Mesenchymal stem cell (in vitro differentiated cells and primary cell): ENCODE measurements around the gene RNF133.

Experiments
- DNase-seq: peaks from one replicate; pipeline ENCODE4 v3.0.0-alpha.2; 2013
- H2AFZ ChIP-seq: one replicate; pipeline ENCODE4 v1.6.1; 2013; ENCODE audit warnings: low read depth, mild to moderate bottlenecking, control low read depth, inconsistent platforms, low read length, moderate library complexity
- H2AK5ac ChIP-seq: 2 replicates; pipeline ENCODE4 v1.6.1; 2013; ENCODE audit warnings: low read length, moderate library complexity, mild to moderate bottlenecking, inconsistent platforms; ENCODE audit not compliant: severe bottlenecking
- H2BK120ac ChIP-seq: one replicate; pipeline ENCODE4 v1.6.1; 2013; ENCODE audit warnings: low read depth, mild to moderate bottlenecking, inconsistent platforms, low read length, moderate library complexity
- H2BK12ac ChIP-seq, 2 experiments: one replicate each; pipeline ENCODE4 v1.6.1; 2013; ENCODE audit warnings: inconsistent platforms in 2 of 2, low read length in 2 of 2, mild to moderate bottlenecking in 2 of 2, moderate library complexity in 2 of 2, control low read depth in 1 of 2
- H2BK15ac ChIP-seq: one replicate; pipeline ENCODE4 v1.6.1; 2013; ENCODE audit warnings: mild to moderate bottlenecking, low read depth, inconsistent platforms; ENCODE audit not compliant: poor library complexity, severe bottlenecking
- H2BK5ac ChIP-seq: 2 replicates; pipeline ENCODE4 v1.6.1; 2013; ENCODE audit warnings: low read depth, mild to moderate bottlenecking, low read length, control low read depth, inconsistent platforms; ENCODE audit not compliant: poor library complexity, severe bottlenecking
- H3K14ac ChIP-seq, 2 experiments: one replicate each; pipeline ENCODE4 v1.6.1; 2013; ENCODE audit warnings: inconsistent platforms in 2 of 2, low read length in 2 of 2, control low read depth in 1 of 2, mild to moderate bottlenecking in 1 of 2, moderate library complexity in 1 of 2
- H3K18ac ChIP-seq, 2 experiments: one replicate each; pipeline ENCODE4 v1.6.1; 2013; ENCODE audit warnings: inconsistent platforms in 2 of 2, low read length in 2 of 2, control low read depth in 1 of 2, low read depth in 1 of 2, mild to moderate bottlenecking in 1 of 2
- H3K23ac ChIP-seq, 2 experiments: one replicate each; pipeline ENCODE4 v1.6.1; 2013; ENCODE audit warnings: inconsistent platforms in 2 of 2, low read length in 2 of 2, mild to moderate bottlenecking in 2 of 2, moderate library complexity in 2 of 2, control low read depth in 1 of 2
- H3K27ac ChIP-seq: 2 replicates; pipeline ENCODE4 v1.5.1; 2013; ENCODE audit warnings: mild to moderate bottlenecking, moderate library complexity, low read length, control low read depth, inconsistent platforms; ENCODE audit not compliant: poor library complexity, severe bottlenecking
- H3K27me3 ChIP-seq, 2 experiments: 2 replicates each; pipeline versions ENCODE4 v1.6.1 to v1.7.0; 2013; ENCODE audit warnings: low read length in 2 of 2, mild to moderate bottlenecking in 2 of 2, moderate library complexity in 2 of 2, control low read depth in 1 of 2, inconsistent platforms in 1 of 2; ENCODE audit not compliant: control insufficient read depth in 1 of 2, insufficient read depth in 1 of 2
- H3K36me3 ChIP-seq, 2 experiments: 2 replicates each; pipeline versions ENCODE4 v1.6.1 to v1.7.0; 2013; ENCODE audit warnings: low read length in 2 of 2, control low read depth in 1 of 2, inconsistent platforms in 1 of 2, low read depth in 1 of 2, mild to moderate bottlenecking in 1 of 2; ENCODE audit not compliant: insufficient read depth in 2 of 2, control insufficient read depth in 1 of 2
- H3K4ac ChIP-seq, 2 experiments: one replicate each; pipeline ENCODE4 v1.6.1; 2013; ENCODE audit warnings: inconsistent platforms in 2 of 2, low read length in 2 of 2, mild to moderate bottlenecking in 2 of 2, moderate library complexity in 2 of 2, control low read depth in 1 of 2, low read depth in 1 of 2
- H3K4me1 ChIP-seq: 2 replicates; pipeline ENCODE4 v1.6.1; 2013; ENCODE audit warnings: low read depth, low read length, control low read depth; ENCODE audit not compliant: control insufficient read depth, insufficient read depth
- H3K4me2 ChIP-seq: 2 replicates; pipeline ENCODE4 v1.6.1; 2013; ENCODE audit warnings: low read length, mild to moderate bottlenecking, inconsistent platforms; ENCODE audit not compliant: poor library complexity, severe bottlenecking
- H3K4me3 ChIP-seq, 2 experiments: 2 replicates each; pipeline versions ENCODE4 v1.5.1 to v1.7.0; 2013; ENCODE audit warnings: low read length in 2 of 2, mild to moderate bottlenecking in 2 of 2, control low read depth in 1 of 2, low read depth in 1 of 2; ENCODE audit not compliant: insufficient read depth in 1 of 2
- H3K79me1 ChIP-seq: replicated peaks from 2 replicates; pipeline ENCODE4 v1.6.1; 2013; ENCODE audit warnings: mild to moderate bottlenecking, control low read depth, low read length, inconsistent platforms; ENCODE audit not compliant: poor library complexity, severe bottlenecking
- H3K9ac ChIP-seq: 2 replicates; pipeline ENCODE4 v1.7.0; 2013; ENCODE audit warnings: mild to moderate bottlenecking, low read length, moderate library complexity
- H3K9me3 ChIP-seq: 2 replicates; pipeline ENCODE4 v1.7.0; 2013; ENCODE audit warnings: mild to moderate bottlenecking, low read length; ENCODE audit not compliant: control insufficient read depth
- H4K8ac ChIP-seq: one replicate; pipeline ENCODE4 v1.6.1; 2013; ENCODE audit warnings: inconsistent platforms, mild to moderate bottlenecking, low read length, moderate library complexity
- H4K91ac ChIP-seq: one replicate; pipeline ENCODE4 v1.6.1; 2013; ENCODE audit warnings: mild to moderate bottlenecking, low read length, inconsistent platforms
- WGBS: methylation state at CpG from one replicate; pipeline ENCODE4 v1.1.7; 2013; ENCODE audit warnings: mixed read lengths; 5-methylcytosine and 5-hydroxymethylcytosine counted together

Gene RNF133

GRCh38 chr7:122726881-122727280 is 28.0 kb upstream of the RNF133 start:
- Histone ChIP-seq H4K91ac (no peak overlapping the region), H2BK120ac (no peak overlapping the region), H2BK5ac (no peak overlapping the region), H2BK15ac (no peak overlapping the region), H3K4me3 (no peak overlapping the region), H2AK5ac (no peak overlapping the region), H3K14ac (no peak overlapping the region), H2BK12ac (no peak overlapping the region), H3K4me2 (no peak overlapping the region), H3K9ac (no peak overlapping the region), H2AFZ (no peak overlapping the region), H3K4ac (no peak overlapping the region), H4K8ac (no peak overlapping the region), H3K36me3 (no peaks in the 10 kb centered on the region), H3K27me3 (no peaks in the 10 kb centered on the region), H3K18ac (no peak overlapping the region), H3K27ac (no peak overlapping the region), H3K79me1 (no peaks in the 10 kb centered on the region), H3K9me3 (no peaks in the 10 kb centered on the region), H3K4me1 (no peaks in the 10 kb centered on the region), H3K23ac (no peak overlapping the region)
- DNase-seq: no peak
- WGBS: no CpG with 5 or more reads among the region's 2 CpGs

GRCh38 chr7:122724366-122724765 is 25.4 kb upstream of the RNF133 start:
- Histone ChIP-seq H3K79me1 (no peaks in the 10 kb centered on the region), H4K91ac (no peak overlapping the region), H3K36me3 (no peaks in the 10 kb centered on the region), H2BK15ac (no peak overlapping the region), H3K9ac (no peak overlapping the region), H2AK5ac (no peak overlapping the region), H3K4me2 (no peak overlapping the region), H2BK5ac (no peak overlapping the region), H3K4ac (no peak overlapping the region), H3K27ac (no peak overlapping the region), H3K4me1 (no peaks in the 10 kb centered on the region), H4K8ac (no peak overlapping the region), H3K9me3 (no peaks in the 10 kb centered on the region), H3K4me3 (no peak overlapping the region), H3K14ac (no peak overlapping the region), H3K18ac (no peak overlapping the region), H3K27me3 (no peaks in the 10 kb centered on the region), H2BK12ac (no peak overlapping the region), H2AFZ (no peak overlapping the region), H2BK120ac (no peak overlapping the region), H3K23ac (no peak overlapping the region)
- 100% methylated on average over 3 of the region's 4 CpGs for WGBS
- no peak for DNase-seq

GRCh38 chr7:122719010-122719578 is 20.2 kb upstream of the RNF133 start:
- Histone ChIP-seq H3K4me2 (no peak overlapping the region), H3K36me3 (no peaks in the 10 kb centered on the region), H3K79me1 (no peaks in the 10 kb centered on the region), H4K91ac (no peak overlapping the region), H2BK120ac (no peak overlapping the region), H3K4ac (no peak overlapping the region), H2AFZ (no peak overlapping the region), H3K4me1 (no peaks in the 10 kb centered on the region), H2BK12ac (no peak overlapping the region), H3K27me3 (no peaks in the 10 kb centered on the region), H2AK5ac (no peak overlapping the region), H3K4me3 (no peak overlapping the region), H3K9ac (no peak overlapping the region), H3K14ac (no peak overlapping the region), H2BK5ac (no peak overlapping the region), H3K27ac (no peak overlapping the region), H4K8ac (no peak overlapping the region), H3K23ac (no peak overlapping the region), H2BK15ac (no peak overlapping the region), H3K9me3 (no peaks in the 10 kb centered on the region), H3K18ac (no peak overlapping the region)
- 81% methylated on average over 2 of the region's 4 CpGs for WGBS
- DNase-seq: no peak

- Histone ChIP-seq H3K27me3 (no peaks in the 10 kb centered on the region), H3K4ac (no peak overlapping the region), H3K23ac (no peak overlapping the region), H2BK15ac (no peak overlapping the region), H2BK120ac (no peak overlapping the region), H2AFZ (no peak overlapping the region), H3K9me3 (no peaks in the 10 kb centered on the region), H4K8ac (no peak overlapping the region), H4K91ac (no peak overlapping the region), H2BK5ac (no peak overlapping the region), H3K27ac (no peak overlapping the region), H2AK5ac (no peak overlapping the region), H3K18ac (no peak overlapping the region), H3K4me2 (no peak overlapping the region), H3K79me1 (no peaks in the 10 kb centered on the region), H3K9ac (no peak overlapping the region), H3K36me3 (no peaks in the 10 kb centered on the region), H3K4me1 (no peaks in the 10 kb centered on the region), H3K14ac (no peak overlapping the region), H2BK12ac (no peak overlapping the region), H3K4me3 (no peak overlapping the region)
- DNase-seq: no peak
- WGBS: 77% methylated on average over 4 of the region's 6 CpGs
Measured at GRCh38 chr7:122717356-122718089, 18.6 kb upstream of the RNF133 start.
